ENCODE data around the gene ARHGEF7. TPM values are rescaled to one million over a fixed set of nuclear protein-coding genes. Genes with fewer than 3 reads are reported as not detected.

Gene ARHGEF7
- total RNA-seq, 1 experiment from 2014 or later: 46.2 TPM

DNA sequence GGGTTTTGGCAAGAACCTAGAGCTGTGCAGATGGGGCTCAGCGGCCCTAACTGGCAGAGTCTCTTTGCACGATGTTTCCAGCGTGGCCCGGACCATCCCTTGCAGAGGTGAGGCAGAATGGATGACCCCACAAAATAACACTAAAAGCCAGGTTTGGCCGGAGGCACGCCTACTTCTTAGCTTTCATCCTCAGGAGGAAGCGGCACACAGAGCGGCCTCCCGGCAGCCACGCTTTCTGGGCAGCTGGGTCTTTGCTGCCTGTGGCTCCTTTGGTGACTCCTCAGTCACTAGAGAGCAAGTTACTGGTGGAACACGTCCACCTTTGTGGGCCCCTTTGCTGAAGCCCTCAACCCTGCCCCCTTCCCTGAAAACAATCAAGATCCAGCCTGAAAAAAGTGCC is 230.6 kb downstream of the ARHGEF7 start:
- POLR2A ChIA-PET: no interaction called here
- RAD21 ChIA-PET (ENCODE audit: low non-redundant PET in 1 of 2, low total read pairs in 2 of 2, uncharacterized antibody in 2 of 2, unreplicated experiment in 2 of 2): interaction anchor here in 1 of 2 experiments (1.0 kb wide), 1 partner anchor 83 kb away, joined by 3 read pairs; no protein-coding TSS in a partner anchor
- intact Hi-C loops (cut with micrococcal nuclease): no loop called here
- no peaks in the 10 kb centered on the region for H3K79me2 ChIP-seq (ENCODE audit: insufficient read depth, low read length)
- H3K9ac ChIP-seq (ENCODE audit: low read length): no peak overlapping the region
- H3K4me1 ChIP-seq (ENCODE audit: control insufficient read depth in 1 of 2, insufficient read depth in 2 of 2, low read length in 2 of 2): no peaks in the 10 kb centered on the region
- CTCF ChIA-PET: interaction anchor here (1.3 kb wide), 1 partner anchor 95 kb away, joined by 4 read pairs; no protein-coding TSS in a partner anchor
- TF ChIP-seq SRF (IDR thresholded peaks at IDR 0.05; ENCODE audit: low read depth) (no peak), CEBPB (IDR thresholded peaks at IDR 0.05; ENCODE audit: low read depth) (no peak), YY1 (IDR thresholded peaks at IDR 0.05; ENCODE audit: extremely low read depth, insufficient replicate concordance, low read depth, low read length) (no peak), REST (IDR thresholded peaks at IDR 0.05; ENCODE audit: low read depth) (no peak), TCF7L2 (IDR thresholded peaks at IDR 0.05; ENCODE audit: borderline replicate concordance, extremely low read depth, insufficient read depth, insufficient read length) (no peak), MAX (IDR thresholded peaks at IDR 0.05) (no peak), POLR2A (IDR thresholded peaks at IDR 0.05; ENCODE audit: borderline replicate concordance, extremely low read depth, insufficient read depth, insufficient read length) (no peak), EZH2phosphoT487 (IDR thresholded peaks at IDR 0.05; ENCODE audit: borderline replicate concordance) (no peak), JUND (IDR thresholded peaks at IDR 0.05) (no peak), CTCF (IDR thresholded peaks at IDR 0.05 in 2 of 3, conservative IDR thresholded peaks at IDR 0.05 in 1 of 3; ENCODE audit: borderline replicate concordance in 1 of 3, insufficient read depth in 1 of 3, low read depth in 2 of 3, low read length in 2 of 3) (no peak), SP1 (IDR thresholded peaks at IDR 0.05; ENCODE audit: low read depth) (no peak), CBX3 (IDR thresholded peaks at IDR 0.05; ENCODE audit: low read depth) (no peak), ELF1 (IDR thresholded peaks at IDR 0.05; ENCODE audit: borderline replicate concordance, low read depth) (no peak)
- no peak for ATAC-seq
- no peaks in the 10 kb centered on the region for H4K20me1 ChIP-seq (ENCODE audit: insufficient read depth)
- H3K27ac ChIP-seq (ENCODE audit: low read depth, low read length): no peak overlapping the region
- no peak overlapping the region for H3K4me2 ChIP-seq (ENCODE audit: low read length)
- H3K4me3 ChIP-seq (replicated peaks in 1 of 2; ENCODE audit: low read depth in 1 of 2, low read length in 2 of 2): no peak overlapping the region
- H3K27me3 ChIP-seq (ENCODE audit: insufficient read depth, low read length): no peaks in the 10 kb centered on the region
- no peak overlapping the region for H2AFZ ChIP-seq (ENCODE audit: low read depth, low read length, poor library complexity, severe bottlenecking)
- BruUV-seq (replicated peaks): no TSS peak
- no peak for DNase-seq (ENCODE audit: low read depth, low spot score)
- no peaks in the 10 kb centered on the region for H3K36me3 ChIP-seq (ENCODE audit: control insufficient read depth in 1 of 2, insufficient read depth in 2 of 2, low read length in 2 of 2)
- no peaks in the 10 kb centered on the region for H3K9me2 ChIP-seq (ENCODE audit: insufficient read depth)
- H3K9me3 ChIP-seq (ENCODE audit: control insufficient read depth in 1 of 2, insufficient read depth in 1 of 2, low read depth in 1 of 2, low read length in 2 of 2): no peaks in the 10 kb centered on the region
